Activated T-cell treated with anti-CD3 and anti-CD28 coated beads for 48 hours (primary cell): ENCODE data around the gene RNF225.
"Not testable (repeated sequence)": the region's sequence is repeated elsewhere in the genome, so short reads cannot be mapped to it uniquely, and the experiment has no call there.

Source experiments
- DNase-seq: peaks from one replicate; pipeline ENCODE4 v3.0.0-alpha.2; 2020; ENCODE audit warnings: low read depth

Gene RNF225

GRCh38 chr19:58387338-58388174 lies 7.9 kb upstream of the RNF225 start:
- DNase-seq: no peak

GRCh38 chr19:58388175-58388526 lies 7.3 kb upstream of the RNF225 start:
- DNase-seq: no peak

- no peak for DNase-seq
Observed at GRCh38 chr19:58392945-58393724, 2.3 kb upstream of the RNF225 start.

GRCh38 chr19:58393725-58394033 lies 1.8 kb upstream of the RNF225 start:
- no peak for DNase-seq

- DNase-seq: no peak
Observed at GRCh38 chr19:58394821-58395219, 636 bp upstream of the RNF225 start.

GRCh38 chr19:58395979-58396627 lies 647 bp downstream of the RNF225 start:
- DNase-seq: no peak

GRCh38 chr19:58396691-58397532 lies 1.5 kb downstream of the RNF225 start:
- DNase-seq: no peak

- DNase-seq: no peak
Observed at GRCh38 chr19:58397533-58398037, 2.1 kb downstream of the RNF225 start.

GRCh38 chr19:58398087-58398486 lies 2.6 kb downstream of the RNF225 start:
- no peak for DNase-seq

- DNase-seq: no peak
Observed at GRCh38 chr19:58398545-58398944, 3.1 kb downstream of the RNF225 start.

- no peak for DNase-seq
Observed at GRCh38 chr19:58399903-58400302, 4.4 kb downstream of the RNF225 start.

GRCh38 chr19:58400316-58400915 lies 5.0 kb downstream of the RNF225 start:
- DNase-seq: no peak

- DNase-seq: peak; percentile 97
Observed at GRCh38 chr19:58400916-58401839, 5.7 kb downstream of the RNF225 start.

- no peak for DNase-seq
Observed at GRCh38 chr19:58401840-58402421, 6.5 kb downstream of the RNF225 start.

- not testable (repeated sequence) for DNase-seq
Observed at GRCh38 chr19:58403920-58404478, 8.5 kb downstream of the RNF225 start.

- DNase-seq: no peak
Observed at GRCh38 chr19:58406818-58407657, 11.6 kb downstream of the RNF225 start.

- no peak for DNase-seq
Observed at GRCh38 chr19:58407658-58408151, 12.2 kb downstream of the RNF225 start.
